OCI-LY1 (cell line): ENCODE data around the gene MME.

ENCODE experiments used
- H2AFZ ChIP-seq: fragments of 200-600 bp; sonication (generic), shearing (Covaris generic); 2 replicates; pipeline ENCODE4 v1.6.0; 2014; ENCODE audit warnings: antibody characterized with exemption, mild to moderate bottlenecking, low read length
- H3F3A ChIP-seq: fragments of 200-600 bp; sonication (generic), shearing (Covaris generic); 2 replicates; pipeline ENCODE4 v1.6.0; 2014; ENCODE audit warnings: mild to moderate bottlenecking, antibody characterized with exemption, low read length, moderate library complexity; ENCODE audit not compliant: insufficient read depth
- H3K27ac ChIP-seq: fragments of 200-600 bp; sonication (generic); 2 replicates; pipeline ENCODE4 v1.5.1; 2014; ENCODE audit warnings: low read length, mixed run types, mild to moderate bottlenecking, low read depth; ENCODE audit not compliant: poor library complexity, severe bottlenecking
- H3K27me3 ChIP-seq: fragments of 200-600 bp; sonication (generic); 2 replicates; pipeline ENCODE4 v1.6.0; 2014; ENCODE audit warnings: antibody characterized with exemption, mild to moderate bottlenecking, low read length, moderate library complexity; ENCODE audit not compliant: insufficient read depth
- H3K36me3 ChIP-seq: fragments of 200-600 bp; sonication (generic); 2 replicates; pipeline ENCODE4 v1.6.1; 2014; ENCODE audit warnings: mild to moderate bottlenecking, antibody characterized with exemption, low read length, moderate library complexity, mixed read lengths; ENCODE audit not compliant: insufficient read depth
- H3K4me1 ChIP-seq: fragments of 200-600 bp; sonication (generic); 2 replicates; pipeline ENCODE4 v1.5.1; 2014; ENCODE audit warnings: mild to moderate bottlenecking, low read length, moderate library complexity; ENCODE audit not compliant: insufficient read depth, severe bottlenecking
- H3K4me2 ChIP-seq: fragments of 200-600 bp; sonication (generic), shearing (Covaris generic); 2 replicates; pipeline ENCODE4 v1.6.1; 2014; ENCODE audit warnings: low read length
- H3K4me3 ChIP-seq: fragments of 200-600 bp; sonication (generic); 2 replicates; pipeline ENCODE4 v1.5.1; 2014; ENCODE audit warnings: low read length, low read depth, mild to moderate bottlenecking, mixed read lengths; ENCODE audit not compliant: poor library complexity, severe bottlenecking
- H3K79me2 ChIP-seq: fragments of 200-600 bp; shearing (Covaris generic); 2 replicates; pipeline ENCODE4 v1.6.1; 2016; ENCODE audit warnings: mixed run types, low read length, mixed read lengths; ENCODE audit not compliant: insufficient read depth
- H3K9ac ChIP-seq: fragments of 200-600 bp; sonication (generic), shearing (Covaris generic); 2 replicates; pipeline ENCODE4 v1.6.1; 2014; ENCODE audit warnings: mild to moderate bottlenecking, low read length, mixed read lengths
- H3K9me2 ChIP-seq: fragments of 200-600 bp; sonication (generic), shearing (Covaris generic); 2 replicates; pipeline ENCODE4 v1.6.1; 2014; ENCODE audit warnings: low read depth, mild to moderate bottlenecking, low read length, mixed read lengths
- H3K9me3 ChIP-seq: fragments of 200-600 bp; shearing (Covaris generic); 2 replicates; pipeline ENCODE4 v1.6.1; 2014; ENCODE audit warnings: low read length, mixed read lengths
- H4K20me1 ChIP-seq: fragments of 200-600 bp; sonication (generic), shearing (Covaris generic); 2 replicates; pipeline ENCODE4 v1.6.0; 2016; ENCODE audit warnings: mild to moderate bottlenecking, low read length; ENCODE audit not compliant: insufficient read depth
- CTCF ChIP-seq: fragments of 200-600 bp; sonication (generic), shearing (Covaris generic); IDR thresholded peaks from 2 replicates; pipeline ENCODE4 v1.5.1; 2017; ENCODE audit warnings: mild to moderate bottlenecking, antibody characterized with exemption, low read length, moderate library complexity, mixed read lengths
- EZH2 ChIP-seq: fragments of 200-600 bp; sonication (generic), shearing (Covaris generic); IDR thresholded peaks from 2 replicates; pipeline ENCODE4 v1.8.0; 2017; ENCODE audit warnings: borderline replicate concordance, mixed run types, mild to moderate bottlenecking, antibody characterized with exemption, low read length, moderate library complexity, mixed read lengths

Gene MME

GRCh38 chr3:155233213-155233612 lies 153.1 kb downstream of the MME start:
- Histone ChIP-seq H3K27me3 (no peaks in the 10 kb centered on the region), H3K4me3 (no peak overlapping the region), H3K27ac (no peak overlapping the region), H3K9ac (no peak overlapping the region), H3K79me2 (no peaks in the 10 kb centered on the region), H2AFZ (no peak overlapping the region), H3K36me3 (no peaks in the 10 kb centered on the region), H3K4me1 (no peaks in the 10 kb centered on the region), H3K9me3 (no peaks in the 10 kb centered on the region), H3F3A (no peaks in the 10 kb centered on the region), H3K9me2 (no peaks in the 10 kb centered on the region), H3K4me2 (no peak overlapping the region), H4K20me1 (no peaks in the 10 kb centered on the region)
- no peak for TF ChIP-seq EZH2
- TF ChIP-seq CTCF = no peak
